ENCODE data around the gene TRAK2.
A peak's percentile ranks its signal among the peaks of the same experiment; 100 is the strongest.

Gene TRAK2

GRCh38 chr2:201415149-201415548 lies 36.1 kb downstream of the TRAK2 start:
- DNase-seq (ENCODE audit: low read depth) = no peak
- no peak for TF ChIP-seq CTCF (IDR thresholded peaks at IDR 0.05; ENCODE audit: low read length, missing control alignments)
- no peak overlapping the region for H3K4me3 ChIP-seq (replicated peaks; ENCODE audit: low read depth, low read length)

GRCh38 chr2:201414099-201415023 lies 36.9 kb downstream of the TRAK2 start:
- peak; percentile 69 for DNase-seq (ENCODE audit: low read depth)
- H3K4me3 ChIP-seq (replicated peaks; ENCODE audit: low read depth, low read length) = peak overlapping the region; percentile 12
- TF ChIP-seq CTCF (IDR thresholded peaks at IDR 0.05; ENCODE audit: low read length, missing control alignments) = no peak

DNA sequence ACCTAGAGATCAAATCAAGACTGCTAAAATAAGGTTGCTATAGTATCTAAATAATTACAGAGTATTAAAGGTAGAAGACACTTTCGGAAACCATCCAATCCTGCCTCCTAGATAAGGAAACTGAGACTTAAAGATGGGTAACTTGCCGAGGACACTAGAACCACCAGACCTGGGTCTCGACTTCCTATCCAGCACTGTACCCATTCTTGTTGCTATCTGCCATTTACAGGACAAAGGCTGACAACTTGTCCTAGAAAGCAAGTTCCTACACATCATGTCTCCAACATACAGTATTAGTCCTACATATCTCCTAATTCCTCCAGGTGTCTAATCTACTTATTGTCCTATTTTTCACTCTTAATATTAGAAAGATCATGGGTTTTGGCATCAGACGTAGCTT lies 37.7 kb downstream of the TRAK2 start:
- H3K4me3 ChIP-seq (replicated peaks; ENCODE audit: low read depth, low read length) = no peak overlapping the region
- no peak for TF ChIP-seq CTCF (IDR thresholded peaks at IDR 0.05; ENCODE audit: low read length, missing control alignments)
- no peak for DNase-seq (ENCODE audit: low read depth)

DNA sequence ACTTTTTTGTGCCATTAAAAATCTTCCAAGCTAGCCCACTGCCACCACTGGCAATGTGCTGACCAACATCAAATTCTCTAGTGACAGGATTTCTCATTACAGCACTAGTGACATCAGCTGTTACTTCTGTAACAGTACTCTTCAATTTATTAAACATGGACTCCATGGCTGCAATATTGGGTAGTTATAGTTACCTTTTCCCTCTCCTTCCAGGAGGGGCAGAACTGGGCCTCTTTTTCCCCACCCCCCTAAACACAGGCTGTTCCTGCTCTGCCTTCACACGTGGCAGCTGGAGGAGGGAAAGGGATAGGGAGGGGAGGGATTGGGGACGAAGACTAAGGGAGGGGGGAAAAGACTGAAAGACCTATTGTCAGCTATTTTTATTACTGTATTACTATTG lies 38.1 kb downstream of the TRAK2 start:
- DNase-seq (ENCODE audit: low read depth) = no peak
- no peak overlapping the region for H3K4me3 ChIP-seq (replicated peaks; ENCODE audit: low read depth, low read length)

GRCh38 chr2:201411421-201411820 lies 39.8 kb downstream of the TRAK2 start:
- TF ChIP-seq CTCF (IDR thresholded peaks at IDR 0.05; ENCODE audit: low read length, missing control alignments) = no peak
- peak; percentile 75 for DNase-seq (ENCODE audit: low read depth)
- H3K4me3 ChIP-seq (replicated peaks; ENCODE audit: low read depth, low read length) = no peak overlapping the region

More for the DNA sequence above, 38.1 kb downstream of the TRAK2 start:
- TF ChIP-seq CTCF (IDR thresholded peaks at IDR 0.05; ENCODE audit: low read length, missing control alignments) = no peak

DNA sequence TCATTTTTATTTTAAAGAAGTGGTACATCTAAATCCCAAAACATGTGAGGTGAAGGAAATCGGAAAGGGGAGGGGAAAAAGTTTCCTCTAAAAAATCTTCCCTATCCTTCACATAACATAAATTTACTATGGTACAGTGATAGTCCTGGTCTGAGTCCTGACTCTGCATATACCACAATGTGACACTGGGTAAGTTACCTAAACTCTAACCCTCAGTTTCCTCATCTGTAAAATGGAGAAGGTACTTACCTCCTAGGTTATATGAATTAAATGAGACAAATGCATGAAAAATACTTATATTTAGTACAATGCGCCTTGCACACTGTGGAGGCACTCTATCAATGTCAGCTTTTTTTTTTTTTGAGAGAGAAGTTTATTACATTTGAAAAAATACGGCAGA lies 42.3 kb downstream of the TRAK2 start:
- no peak for TF ChIP-seq CTCF (IDR thresholded peaks at IDR 0.05; ENCODE audit: low read length, missing control alignments)
- DNase-seq (ENCODE audit: low read depth) = no peak
- H3K4me3 ChIP-seq (replicated peaks; ENCODE audit: low read depth, low read length) = no peak overlapping the region

DNA sequence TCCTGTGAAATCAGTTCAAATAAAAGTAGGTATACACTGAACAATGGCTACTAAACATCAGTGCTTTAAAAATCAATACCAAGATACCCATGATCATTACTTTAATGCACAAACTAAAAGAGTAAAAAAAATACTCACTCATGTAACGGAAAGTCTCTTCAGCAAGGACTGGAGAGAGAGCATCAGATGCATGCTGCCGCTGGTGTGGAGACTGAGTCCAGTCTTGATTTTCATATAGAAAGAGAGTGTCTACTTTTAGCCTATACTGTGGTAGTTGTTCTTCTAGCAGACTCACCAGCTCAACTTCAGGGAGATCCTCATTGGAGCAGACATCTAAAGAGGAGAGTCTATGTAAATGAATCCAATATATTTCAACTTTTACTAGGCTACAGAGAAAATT lies 44.0 kb downstream of the TRAK2 start:
- DNase-seq (ENCODE audit: low read depth) = no peak
- H3K4me3 ChIP-seq (replicated peaks; ENCODE audit: low read depth, low read length) = peak overlapping the region; percentile 31

More for the DNA sequence above, 44.0 kb downstream of the TRAK2 start:
- no peak for TF ChIP-seq CTCF (IDR thresholded peaks at IDR 0.05; ENCODE audit: low read length, missing control alignments)
